KMS-11 (cell line): Measurements from ENCODE around the gene RNF31.

Experiments used
- H2AFZ ChIP-seq: fragments of 200-600 bp; sonication (generic); 2 replicates; pipeline ENCODE4 v1.6.1; 2016; ENCODE audit warnings: antibody characterized with exemption, mixed run types, low read depth
- H3K27ac ChIP-seq: fragments of 200-600 bp; sonication (generic); 2 replicates; pipeline ENCODE4 v1.6.1; 2016; ENCODE audit warnings: mild to moderate bottlenecking, mixed run types
- H3K27me3 ChIP-seq: fragments of 200-600 bp; sonication (generic); 2 replicates; pipeline ENCODE4 v1.6.1; 2017; ENCODE audit warnings: mild to moderate bottlenecking, low read depth, mixed run types, moderate library complexity; ENCODE audit not compliant: insufficient read depth
- H3K36me3 ChIP-seq: fragments of 200-600 bp; sonication (generic); 2 replicates; pipeline ENCODE4 v1.6.1; 2017; ENCODE audit warnings: mild to moderate bottlenecking, mixed run types; ENCODE audit not compliant: insufficient read depth
- H3K4me1 ChIP-seq: fragments of 200-600 bp; sonication (generic); 2 replicates; pipeline ENCODE4 v1.6.1; 2016; ENCODE audit warnings: mild to moderate bottlenecking, low read depth, mixed run types; ENCODE audit not compliant: poor library complexity, severe bottlenecking
- H3K4me2 ChIP-seq: fragments of 200-600 bp; sonication (generic); 2 replicates; pipeline ENCODE4 v1.7.0; 2016; ENCODE audit warnings: mild to moderate bottlenecking, mixed run types
- H3K4me3 ChIP-seq: fragments of 200-600 bp; sonication (generic); IDR thresholded peaks from 2 replicates; pipeline ENCODE4 v1.6.1; 2017; ENCODE audit warnings: low read depth, low read length, mixed read lengths; ENCODE audit not compliant: insufficient read depth
- H3K79me2 ChIP-seq: fragments of 200-600 bp; sonication (generic); 2 replicates; pipeline ENCODE4 v1.6.1; 2016; ENCODE audit warnings: low read depth, mixed run types; ENCODE audit not compliant: insufficient read depth
- H3K9ac ChIP-seq: fragments of 200-600 bp; sonication (generic); 2 replicates; pipeline ENCODE4 v1.6.1; 2016; ENCODE audit warnings: mild to moderate bottlenecking, mixed run types
- H4K20me1 ChIP-seq: fragments of 200-600 bp; sonication (generic); 2 replicates; pipeline ENCODE4 v1.6.1; 2016; ENCODE audit warnings: mild to moderate bottlenecking, mixed run types; ENCODE audit not compliant: insufficient read depth
- CTCF ChIP-seq: fragments of 200-600 bp; sonication (generic); conservative IDR thresholded peaks from 2 replicates; pipeline ENCODE4 v1.6.1; 2017; ENCODE audit warnings: low read depth, mild to moderate bottlenecking, antibody characterized with exemption, low read length, moderate library complexity, mixed read lengths

Gene RNF31

GRCh38 chr14:24187539-24187915 lies 40.2 kb downstream of the RNF31 start:
- no peaks in the 10 kb centered on the region for H3K36me3 ChIP-seq
- H3K79me2 ChIP-seq = peaks cover 7% of the 10 kb centered on the region; the same call in 1 of the 2 replicates

GRCh38 chr14:24188251-24189058 lies 41.2 kb downstream of the RNF31 start, which contains the start of gene IPO4:
IPO4 (minus strand) TSS chr14:24188816; CDS start chr14:24188787, 29 bp downstream.
- H2AFZ ChIP-seq = peak within 1 kb of the TSS; percentile 36; the same call in 1 of the 2 replicates
- peak within 1 kb of the TSS; percentile 67 for H3K9ac ChIP-seq
- H3K27me3 ChIP-seq = no peaks in the 10 kb centered on the region
- peaks cover 14% of the 10 kb centered on the region for H3K4me1 ChIP-seq
- H3K36me3 ChIP-seq = no peaks in the 10 kb centered on the region
- H3K27ac ChIP-seq = peak within 1 kb of the TSS; percentile 70
- TF ChIP-seq CTCF = no peak
- H3K4me2 ChIP-seq = peak within 1 kb of the TSS; percentile 60
- peaks cover 7% of the 10 kb centered on the region; the same call in 1 of the 2 replicates for H3K79me2 ChIP-seq
- H3K4me3 ChIP-seq = no peak within 1 kb of the TSS
- no peaks in the 10 kb centered on the region for H4K20me1 ChIP-seq

More at GRCh38 chr14:24187539-24187915, 40.2 kb downstream of the RNF31 start:
- Histone ChIP-seq H3K27me3 (no peaks in the 10 kb centered on the region), H4K20me1 (no peaks in the 10 kb centered on the region), H3K4me2 (peak overlapping the region; percentile 60; the same call in 1 of the 2 replicates), H3K27ac (peak overlapping the region; percentile 70; the same call in 1 of the 2 replicates), H3K9ac (peak overlapping the region; percentile 67; the same call in 1 of the 2 replicates), H3K4me1 (peaks cover 14% of the 10 kb centered on the region), H2AFZ (no peak overlapping the region), H3K4me3 (no peak overlapping the region)
- TF ChIP-seq CTCF = no peak

DNA sequence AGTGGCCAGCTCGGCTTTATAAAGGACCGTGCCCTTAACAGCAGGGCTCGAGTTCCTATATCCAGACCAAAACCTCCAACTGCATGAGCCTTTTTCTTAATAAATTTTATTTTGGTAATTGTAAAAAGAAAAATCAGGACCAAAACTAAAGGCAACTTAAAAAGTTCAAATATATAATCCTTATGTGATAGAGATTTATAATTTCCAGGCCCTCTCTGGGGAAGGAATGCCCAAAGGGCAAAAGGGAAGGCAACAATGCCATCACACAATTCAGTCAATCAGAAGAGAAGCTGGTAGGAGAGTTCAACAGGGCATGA lies 41.7 kb downstream of the RNF31 start:
- H3K79me2 ChIP-seq = peaks cover 7% of the 10 kb centered on the region; the same call in 1 of the 2 replicates
- peak overlapping the region; percentile 60 for H3K4me2 ChIP-seq
- no peaks in the 10 kb centered on the region for H3K27me3 ChIP-seq
- H3K36me3 ChIP-seq = no peaks in the 10 kb centered on the region
- no peak overlapping the region for H3K27ac ChIP-seq
- no peak overlapping the region for H3K9ac ChIP-seq
- no peaks in the 10 kb centered on the region for H4K20me1 ChIP-seq
- H3K4me1 ChIP-seq = peaks cover 15% of the 10 kb centered on the region
- H3K4me3 ChIP-seq = no peak overlapping the region
- peak overlapping the region; percentile 36; the same call in 1 of the 2 replicates for H2AFZ ChIP-seq
- TF ChIP-seq CTCF = no peak

DNA sequence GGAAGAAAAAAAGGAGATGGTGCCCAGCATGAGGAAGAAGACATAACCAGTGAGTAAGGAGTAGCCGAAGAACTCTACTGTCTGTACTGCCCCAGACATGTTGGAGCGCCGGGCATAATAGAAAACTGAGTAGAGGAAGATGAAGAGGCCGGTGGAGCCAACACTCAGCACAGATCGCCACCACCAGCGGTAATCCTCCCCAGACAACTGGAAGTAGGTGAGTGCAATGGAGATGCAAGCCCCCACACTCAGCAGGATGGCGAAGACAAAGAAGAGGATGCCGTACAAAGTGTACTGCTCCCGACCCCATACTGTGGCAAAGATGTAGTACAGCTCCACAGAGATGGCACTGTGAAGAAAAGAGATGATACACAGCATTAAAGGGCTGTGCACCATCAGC lies 42.2 kb downstream of the RNF31 start:
- TF ChIP-seq CTCF = no peak
- Histone ChIP-seq H3K27me3 (no peaks in the 10 kb centered on the region), H3K79me2 (peaks cover 7% of the 10 kb centered on the region; the same call in 1 of the 2 replicates), H3K4me3 (no peak overlapping the region), H3K36me3 (no peaks in the 10 kb centered on the region), H3K27ac (no peak overlapping the region), H3K4me2 (peak overlapping the region; percentile 60), H3K4me1 (peaks cover 20% of the 10 kb centered on the region), H4K20me1 (no peaks in the 10 kb centered on the region), H2AFZ (no peak overlapping the region), H3K9ac (no peak overlapping the region)
